ENCODE results near the gene MAPK8.

Gene MAPK8

GRCh38 chr10:48456808-48457761 lies 150.6 kb downstream of the MAPK8 start:
- no peaks in the 10 kb centered on the region for H3K9me3 ChIP-seq
- TF ChIP-seq CTCF (IDR thresholded peaks at IDR 0.05; ENCODE audit: low read depth, low read length): no peak
- H3K36me3 ChIP-seq: no peaks in the 10 kb centered on the region
- DNase-seq: peak; percentile 4
- H3K27me3 ChIP-seq: no peaks in the 10 kb centered on the region
- no peak overlapping the region for H3K4me3 ChIP-seq (ENCODE audit: low read depth, low read length)
- H3K4me1 ChIP-seq: peaks cover 3% of the 10 kb centered on the region

GRCh38 chr10:48457949-48458661 lies 151.6 kb downstream of the MAPK8 start:
- peak; percentile 4 for DNase-seq
- no peaks in the 10 kb centered on the region for H3K27me3 ChIP-seq
- no peak for TF ChIP-seq CTCF (IDR thresholded peaks at IDR 0.05; ENCODE audit: low read depth, low read length)
- peaks cover 3% of the 10 kb centered on the region for H3K4me1 ChIP-seq
- H3K9me3 ChIP-seq: no peaks in the 10 kb centered on the region
- H3K36me3 ChIP-seq: no peaks in the 10 kb centered on the region
- H3K4me3 ChIP-seq (ENCODE audit: low read depth, low read length): no peak overlapping the region

- no peak for DNase-seq
- H3K27me3 ChIP-seq: no peaks in the 10 kb centered on the region
- peaks cover 3% of the 10 kb centered on the region for H3K4me1 ChIP-seq
- no peak overlapping the region for H3K4me3 ChIP-seq (ENCODE audit: low read depth, low read length)
- no peak for TF ChIP-seq CTCF (IDR thresholded peaks at IDR 0.05; ENCODE audit: low read depth, low read length)
- H3K9me3 ChIP-seq: no peaks in the 10 kb centered on the region
- H3K36me3 ChIP-seq: no peaks in the 10 kb centered on the region
These were observed 152.2 kb downstream of the MAPK8 start for GRCh38 chr10:48458662-48459048.

- Histone ChIP-seq H3K27me3 (no peaks in the 10 kb centered on the region), H3K4me3 (ENCODE audit: low read depth, low read length) (no peak overlapping the region), H3K36me3 (no peaks in the 10 kb centered on the region), H3K9me3 (no peaks in the 10 kb centered on the region), H3K4me1 (peaks cover 3% of the 10 kb centered on the region)
- no peak for TF ChIP-seq CTCF (IDR thresholded peaks at IDR 0.05; ENCODE audit: low read depth, low read length)
- DNase-seq: no peak
These were observed 153.0 kb downstream of the MAPK8 start for GRCh38 chr10:48459270-48460150.

GRCh38 chr10:48460182-48460581 lies 153.7 kb downstream of the MAPK8 start:
- no peak overlapping the region for H3K4me3 ChIP-seq (ENCODE audit: low read depth, low read length)
- no peaks in the 10 kb centered on the region for H3K36me3 ChIP-seq
- H3K27me3 ChIP-seq: no peaks in the 10 kb centered on the region
- DNase-seq: no peak
- H3K9me3 ChIP-seq: no peaks in the 10 kb centered on the region
- peaks cover 3% of the 10 kb centered on the region for H3K4me1 ChIP-seq
- no peak for TF ChIP-seq CTCF (IDR thresholded peaks at IDR 0.05; ENCODE audit: low read depth, low read length)

All from BE2C (cell line).